NCI-H187 treated with DMSO at 0.1 percent for 48 hours (cell line): ENCODE data around the gene STARD13.
"Not testable (repeated sequence)": the region's sequence is repeated elsewhere in the genome, so short reads cannot be mapped to it uniquely, and the experiment has no call there.

Experiments used
- DNase-seq: peaks from one replicate; lab custom pipeline; 2025; lab: John Stamatoyannopoulos, UW

Gene STARD13

DNA sequence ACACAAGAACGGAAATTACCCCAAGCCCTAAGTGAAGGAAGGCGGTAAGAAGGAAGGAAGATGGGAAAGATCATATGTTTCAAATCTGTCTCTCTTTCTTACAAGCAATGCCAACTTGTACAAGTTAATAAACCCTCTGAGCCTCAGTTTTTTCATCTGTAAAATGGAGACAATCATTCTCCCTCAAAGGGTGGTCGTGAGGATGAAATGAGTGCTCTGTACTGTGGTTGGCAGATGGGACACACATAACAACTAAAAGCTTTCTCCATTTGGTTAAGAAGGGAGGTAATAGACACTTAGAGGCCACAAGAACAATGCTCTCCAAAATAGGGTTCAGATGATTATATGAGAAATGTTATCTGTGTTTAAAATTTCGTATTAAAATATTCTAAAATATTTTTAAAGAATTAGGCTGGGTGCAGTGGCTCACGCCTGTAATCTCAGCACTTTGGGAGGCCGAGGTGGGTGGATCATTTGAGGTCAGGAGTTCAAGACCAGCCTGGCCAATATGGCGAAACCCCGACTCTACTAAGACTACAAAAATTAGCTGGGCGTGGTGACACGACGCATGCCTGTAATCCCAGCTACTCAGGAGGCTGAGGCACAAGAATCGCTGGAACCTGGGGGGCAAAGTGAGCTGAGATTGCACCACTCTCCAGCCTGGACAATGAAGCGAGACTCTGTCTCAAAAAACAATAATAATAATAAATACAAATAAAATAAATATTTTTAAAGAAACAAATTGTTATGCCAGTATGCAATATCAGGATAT, 89.7 kb downstream of the STARD13 start:
- DNase-seq: no peak

DNA sequence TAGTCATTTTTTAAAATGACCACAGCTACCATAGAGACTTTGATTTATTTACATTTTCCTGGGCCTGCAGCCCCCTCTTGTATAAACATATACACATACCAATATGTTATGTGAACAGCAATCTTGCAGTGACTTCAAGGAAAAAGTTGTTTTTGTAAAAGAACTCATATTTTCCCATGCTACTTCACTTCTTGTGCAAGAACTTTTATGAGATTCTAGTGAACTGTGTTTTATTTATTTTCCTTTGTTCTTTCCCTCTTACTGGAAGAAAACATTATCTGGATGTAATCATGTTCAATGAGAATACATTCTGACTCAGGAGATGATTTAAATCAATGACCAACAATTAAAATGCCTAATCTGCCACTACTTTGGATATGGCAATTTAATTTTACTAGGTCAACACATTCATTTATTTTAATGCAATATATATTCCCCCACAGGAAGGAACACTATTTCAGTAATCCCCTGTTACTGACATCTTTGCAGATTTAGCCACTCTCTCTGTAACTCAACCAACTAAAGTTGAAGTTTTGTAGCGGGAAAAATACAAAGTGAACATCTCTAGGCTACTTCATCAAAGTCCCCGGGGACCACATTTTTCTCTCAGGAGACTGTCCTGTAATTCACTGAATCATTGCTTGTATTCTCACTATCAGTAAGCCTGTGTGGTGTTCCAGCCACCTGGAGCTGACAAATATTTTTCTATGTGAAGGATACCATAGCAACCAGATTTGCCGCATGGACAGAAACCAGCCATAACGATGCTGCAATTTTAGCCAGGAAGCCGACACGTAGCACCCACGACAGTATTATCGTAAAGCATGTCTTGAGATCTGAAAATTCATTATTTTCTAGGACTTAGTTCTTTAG, 90.5 kb downstream of the STARD13 start:
- DNase-seq: no peak

DNA sequence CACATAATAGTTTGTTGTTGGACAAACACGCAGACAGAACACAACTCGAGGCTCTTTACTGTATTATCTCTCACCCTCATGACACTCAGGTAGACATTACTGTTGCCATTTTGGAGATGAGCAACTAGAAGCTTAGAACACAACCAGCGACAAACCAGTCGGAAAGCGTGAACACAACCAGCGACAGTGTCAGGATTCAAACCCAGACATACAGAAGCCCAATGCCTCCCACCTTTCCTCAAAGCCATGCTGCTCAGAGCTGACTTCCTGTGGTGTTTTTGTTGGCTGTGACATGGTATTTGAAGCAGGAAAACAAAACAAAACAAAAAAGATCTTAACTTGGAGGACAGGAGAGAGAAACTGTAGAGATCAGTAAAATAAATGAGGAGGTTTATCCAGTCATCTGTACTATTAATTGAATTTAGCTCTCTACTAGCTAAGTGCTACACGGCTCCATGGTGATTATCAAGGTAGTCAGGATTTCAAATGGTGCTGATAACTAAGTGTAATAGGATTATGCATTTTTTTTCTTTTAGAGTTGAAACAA, 92.1 kb downstream of the STARD13 start:
- DNase-seq: no peak

GRCh38 chr13:33191425-33192210, 93.9 kb downstream of the STARD13 start:
- no peak for DNase-seq

DNA sequence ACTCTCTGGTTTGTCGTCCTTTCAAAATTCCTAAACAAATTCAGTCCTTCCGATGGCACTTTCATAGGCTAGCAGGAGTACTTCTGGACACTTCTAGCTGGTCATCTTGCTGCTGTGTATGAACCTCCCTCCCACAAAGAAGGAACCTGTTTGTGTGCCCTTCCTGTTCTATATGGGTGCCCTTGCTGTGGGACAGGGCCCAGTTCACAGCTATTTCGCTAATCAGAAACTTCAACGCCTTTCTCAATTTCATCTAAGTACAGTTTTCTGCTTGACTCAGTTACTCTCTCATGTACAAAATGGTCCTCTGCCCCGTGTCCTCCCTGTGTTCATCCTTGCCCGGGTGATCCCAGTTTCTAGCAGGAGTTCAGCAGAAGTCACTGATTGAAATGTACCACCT, 96.1 kb downstream of the STARD13 start:
- DNase-seq: no peak

- no peak for DNase-seq
Observed at GRCh38 chr13:33188093-33188882, 97.3 kb downstream of the STARD13 start.

DNA sequence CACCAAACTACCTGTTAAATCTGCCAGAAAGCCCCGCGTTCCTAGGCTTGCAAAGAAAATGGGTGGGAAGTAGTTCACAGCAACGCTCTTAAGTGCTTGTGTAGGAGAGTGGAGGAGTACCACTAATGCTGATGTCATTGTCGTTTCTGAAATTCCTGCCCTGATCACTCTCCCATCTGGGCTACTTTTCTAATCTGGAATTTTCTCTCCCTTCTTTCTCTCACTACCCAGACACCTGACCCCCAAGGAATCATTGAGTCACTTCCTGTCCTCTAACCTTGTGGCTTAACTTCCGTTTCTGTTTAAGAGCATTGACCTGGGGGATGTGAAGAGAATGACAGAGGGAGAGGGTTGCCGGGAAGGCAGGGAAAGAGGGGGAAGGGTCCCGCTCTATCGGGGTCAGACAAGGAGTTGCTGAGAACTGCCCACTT, 98.7 kb downstream of the STARD13 start:
- DNase-seq: no peak

GRCh38 chr13:33185853-33186252, 99.7 kb downstream of the STARD13 start:
- DNase-seq: no peak

DNA sequence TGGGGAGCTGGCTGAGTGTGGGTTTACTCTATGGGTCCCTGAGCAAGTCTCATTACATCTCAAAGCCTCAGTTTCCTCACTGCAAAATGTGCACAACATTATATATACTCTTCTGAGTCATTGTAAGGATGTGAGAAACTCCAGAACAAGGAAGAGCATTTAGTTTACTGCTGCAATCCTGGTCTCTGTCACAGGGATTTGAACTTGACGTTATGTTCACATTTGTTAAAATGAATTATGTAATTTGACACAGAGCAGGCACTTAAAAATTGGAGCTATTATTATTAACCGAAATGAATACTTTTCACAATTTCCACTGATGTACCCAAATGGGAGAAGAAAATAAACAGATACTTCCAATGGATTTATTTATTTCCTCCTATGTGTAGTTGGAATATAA, 101.0 kb downstream of the STARD13 start:
- DNase-seq: no peak

GRCh38 chr13:33184112-33184490, 101.5 kb downstream of the STARD13 start:
- DNase-seq: no peak

GRCh38 chr13:33183431-33184111, 102.0 kb downstream of the STARD13 start:
- no peak for DNase-seq

DNA sequence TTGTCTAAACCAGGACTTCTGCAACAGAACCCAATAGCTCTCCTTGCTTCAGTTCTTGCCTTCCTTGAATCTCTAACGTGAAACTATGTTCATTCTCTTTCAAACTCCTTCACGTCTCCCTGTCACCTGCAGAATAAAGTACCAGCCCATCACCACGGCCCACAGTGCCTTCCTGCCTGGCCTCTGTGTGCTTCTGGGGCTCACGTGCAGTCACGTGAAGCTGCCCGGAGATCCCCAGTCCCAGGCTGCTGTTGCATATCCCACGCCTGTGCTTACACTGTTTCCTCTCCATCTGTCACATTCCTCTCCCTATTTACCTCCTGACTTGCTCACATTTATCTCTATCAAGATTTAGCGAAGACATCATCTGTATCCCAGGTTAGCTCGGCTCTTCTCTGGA, 102.8 kb downstream of the STARD13 start:
- DNase-seq: no peak

DNA sequence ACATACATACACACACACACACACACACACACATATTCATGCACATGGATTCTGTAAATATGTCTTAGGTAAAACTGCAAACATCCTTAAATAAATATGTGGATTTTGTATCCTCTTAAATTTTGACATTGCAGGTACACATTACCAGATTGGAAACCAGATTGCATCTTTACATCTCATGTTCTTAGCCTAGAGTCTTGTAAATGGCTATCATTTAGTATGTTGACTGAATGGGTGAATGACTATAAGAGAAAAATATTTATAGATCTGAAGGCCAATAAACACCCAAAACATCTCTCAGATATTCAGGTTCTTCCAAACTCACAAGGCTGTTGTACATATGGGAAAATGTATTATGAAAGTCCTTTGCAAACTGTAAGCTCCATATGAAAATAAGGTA, 104.3 kb downstream of the STARD13 start:
- DNase-seq: no peak

- no peak for DNase-seq
Observed at GRCh38 chr13:33180122-33180804, 105.3 kb downstream of the STARD13 start.

DNA sequence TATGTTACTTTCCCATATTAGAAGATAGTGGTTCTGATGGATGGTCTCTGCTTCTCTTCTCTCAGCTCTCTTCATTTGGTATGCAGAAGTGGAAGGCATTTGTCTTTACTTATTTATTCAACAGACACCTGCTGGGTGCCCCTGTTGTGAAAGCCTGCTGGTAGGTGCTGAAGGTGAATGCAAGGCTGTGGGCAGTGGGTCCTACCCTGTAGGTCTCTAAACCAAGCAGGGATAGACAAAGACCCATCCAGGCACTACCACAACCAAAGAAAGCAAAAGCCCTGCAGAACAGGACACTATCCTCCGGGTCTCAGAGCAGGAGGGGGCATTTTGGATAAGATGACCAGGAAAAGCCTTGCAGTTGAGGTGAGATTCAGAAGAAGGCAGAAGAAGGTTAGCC, 106.1 kb downstream of the STARD13 start:
- DNase-seq: no peak

- DNase-seq: no peak
Observed at GRCh38 chr13:33178209-33178840, 107.2 kb downstream of the STARD13 start.

- DNase-seq: not testable (repeated sequence)
Observed at GRCh38 chr13:33177340-33178208, 108.0 kb downstream of the STARD13 start.

DNA sequence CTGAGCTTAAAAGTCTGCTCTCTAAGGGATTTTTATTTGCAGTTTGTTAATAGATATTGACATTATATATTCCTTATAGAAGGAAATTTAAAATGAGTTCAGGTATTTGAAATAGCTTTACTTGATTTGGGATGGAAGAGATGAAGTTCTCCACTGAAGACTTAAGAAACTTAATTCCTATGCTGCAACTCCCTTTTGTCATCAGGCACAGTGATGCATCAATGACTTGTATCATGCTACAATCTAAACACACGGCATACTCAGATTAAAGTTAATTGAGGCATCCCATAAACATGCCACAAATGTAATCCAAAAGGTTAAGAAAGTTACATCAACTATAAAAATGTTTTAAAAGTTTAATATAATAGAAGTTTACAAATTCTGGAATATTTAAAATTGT, 109.0 kb downstream of the STARD13 start:
- no peak for DNase-seq

GRCh38 chr13:33175991-33176390, 109.6 kb downstream of the STARD13 start:
- no peak for DNase-seq
